HepG2 (cell line): ENCODE results near the gene ZBTB7B. TPM values are rescaled to one million over a fixed set of nuclear protein-coding genes. Genes with fewer than 3 reads are reported as not detected.

Experiments used
- CAMTA2 ChIP-seq: sonication (generic); formaldehyde crosslinking; IDR thresholded peaks from 2 replicates; pipeline ENCODE4 v1.4.0; 2020; ENCODE audit warnings: mild to moderate bottlenecking, missing genetic modification reagents, borderline replicate concordance
- CREB1 ChIP-seq, 2 experiments: fragments of 450-650 bp in 1 of 2; IDR thresholded peaks; 2 replicates each; pipeline ENCODE4 v1.6.1; 2016 to 2017; ENCODE audit warnings: control low read depth in 1 of 2, mild to moderate bottlenecking in 1 of 2, missing compliant biosample characterization in 1 of 2, missing genetic modification characterization in 1 of 2
- CSRNP2 ChIP-seq: sonication (generic); formaldehyde crosslinking; conservative IDR thresholded peaks from 2 replicates; pipeline ENCODE4 v1.8.0; 2022; ENCODE audit warnings: low read depth, missing genetic modification reagents
- EHMT2 ChIP-seq: fragments of 200-600 bp; sonication (generic); IDR thresholded peaks from 2 replicates; pipeline ENCODE4 v1.7.0; 2017; ENCODE audit warnings: antibody characterized with exemption, low read depth, low read length, borderline replicate concordance
- GATAD2A ChIP-seq: IDR thresholded peaks from 2 replicates; pipeline ENCODE4 v1.6.1; 2016
- HDAC1 ChIP-seq: sonication (generic); formaldehyde crosslinking; IDR thresholded peaks from 2 replicates; pipeline ENCODE4 v1.5.1; 2020; ENCODE audit warnings: mild to moderate bottlenecking, missing genetic modification reagents
- KLF6 ChIP-seq: IDR thresholded peaks from 2 replicates; pipeline ENCODE4 v1.8.0; 2016; ENCODE audit warnings: missing biosample characterization, missing genetic modification reagents
- MIER2 ChIP-seq: IDR thresholded peaks from 2 replicates; pipeline ENCODE4 v1.6.1; 2016; ENCODE audit warnings: missing biosample characterization, missing genetic modification reagents
- NFAT5 ChIP-seq: sonication (generic); formaldehyde crosslinking; IDR thresholded peaks from 2 replicates; pipeline ENCODE4 v1.4.0; 2020; ENCODE audit warnings: missing genetic modification reagents
- NONO ChIP-seq, 2 experiments: fragments of 450-650 bp in 1 of 2; sonication (generic) in 1 of 2; formaldehyde crosslinking in 1 of 2; IDR thresholded peaks in 1 of 2; conservative IDR thresholded peaks in 1 of 2; 2 replicates each; pipeline versions ENCODE4 v1.6.1 to v1.8.0; 2017 to 2022; ENCODE audit warnings: mild to moderate bottlenecking in 1 of 2, missing genetic modification reagents in 1 of 2, moderate library complexity in 1 of 2
- NR2F6 ChIP-seq, 2 experiments: IDR thresholded peaks; 2 replicates each; pipeline ENCODE4 v1.6.1; 2016; ENCODE audit warnings: antibody characterized with exemption in 1 of 2, mild to moderate bottlenecking in 1 of 2
- PCBP2 ChIP-seq: fragments of 200-400 bp; formaldehyde crosslinking; optimal IDR thresholded peaks from 2 replicates; pipeline ENCODE3; 2018; ENCODE audit warnings: low read length, low read depth; ENCODE audit not compliant: poor library complexity, severe bottlenecking
- POLR2A ChIP-seq, 2 experiments: IDR thresholded peaks; 2 replicates each; pipeline ENCODE4 v1.6.1; 2011; ENCODE audit warnings: low read depth in 2 of 2, low read length in 2 of 2, mild to moderate bottlenecking in 1 of 2, moderate library complexity in 1 of 2; ENCODE audit not compliant: insufficient read depth in 1 of 2
- RARA ChIP-seq: IDR thresholded peaks from 2 replicates; pipeline ENCODE4 v1.6.1; 2016; ENCODE audit warnings: missing genetic modification reagents, missing compliant biosample characterization
- RBFOX2 ChIP-seq: fragments of 200-400 bp; formaldehyde crosslinking; IDR thresholded peaks from 2 replicates; pipeline ENCODE4 v1.6.1; 2017; ENCODE audit warnings: low read depth, mild to moderate bottlenecking, low read length
- RBM39 ChIP-seq: fragments of 200-400 bp; formaldehyde crosslinking; IDR thresholded peaks from one replicate; pipeline ENCODE4 v1.6.1; 2018; ENCODE audit warnings: antibody characterized with exemption, mild to moderate bottlenecking, low read depth, low read length; ENCODE audit not compliant: poor library complexity, severe bottlenecking
- SOX5 ChIP-seq: IDR thresholded peaks from 2 replicates; pipeline ENCODE4 v1.6.1; 2016; ENCODE audit warnings: borderline replicate concordance
- ZBTB8A ChIP-seq: sonication (generic); formaldehyde crosslinking; IDR thresholded peaks from 2 replicates; pipeline ENCODE4 v1.4.0; 2020; ENCODE audit warnings: mild to moderate bottlenecking, low read depth, missing genetic modification reagents, borderline replicate concordance
- ZC3H13 ChIP-seq: sonication (generic); formaldehyde crosslinking; IDR thresholded peaks from 2 replicates; pipeline ENCODE4 v1.8.1; 2023; ENCODE audit warnings: mild to moderate bottlenecking, missing genetic modification reagents, moderate library complexity
- ZMAT5 ChIP-seq: sonication (generic); formaldehyde crosslinking; IDR thresholded peaks from 2 replicates; pipeline ENCODE4 v1.5.0; 2020; ENCODE audit warnings: mild to moderate bottlenecking, low read depth, missing genetic modification reagents, borderline replicate concordance
- ZNF563 ChIP-seq: sonication (generic); formaldehyde crosslinking; IDR thresholded peaks from 2 replicates; pipeline ENCODE4 v1.8.0; 2022; ENCODE audit warnings: mild to moderate bottlenecking, moderate library complexity, missing genetic modification reagents
- ZNF674 ChIP-seq: sonication (generic); formaldehyde crosslinking; IDR thresholded peaks from 2 replicates; pipeline ENCODE4 v1.5.0; 2020; ENCODE audit warnings: low read depth, mild to moderate bottlenecking, missing genetic modification reagents
- polyA plus RNA-seq, 8 experiments: library from polyadenylated mRNA; depleted of rRNA in 3 of 8; stranded (reverse) in 7 of 8; unstranded in 1 of 8; fragments of >200 nt; fragmentation: Illumina TruSeq in 4 of 8; extraction: Trizol in 4 of 8; gene quantifications; 2 replicates each; pipeline versions ENCODE4 v1.2.1 to v1.2.3, GENCODE V29; 2011 to 2016; ENCODE audit warnings: low read depth in 4 of 8, missing spikeins in 1 of 8, mixed read lengths in 1 of 8; ENCODE audit not compliant: insufficient read depth in 1 of 8
- total RNA-seq, 5 experiments: library from RNA; depleted of rRNA; stranded (reverse); fragments of >200 nt; fragmentation: Illumina TruSeq; extraction: Trizol; gene quantifications; 2 replicates each; pipeline ENCODE4 v1.2.3, GENCODE V29; 2016; ENCODE audit warnings: low read depth in 1 of 5

ZBTB7B gene
- total and polyA plus RNA-seq, 2 of the 13 experiments (the other 11 are each of a cell fraction or from before 2014, with no cell fraction given) = 15.5 to 17.5 TPM

- TF ChIP-seq KLF6 (CRISPR knock-in tag) = 0 out of 2 replicates have a peak, but pooled peaks have one; percentile 49
- TF ChIP-seq EHMT2 = no peak
- TF ChIP-seq RARA (CRISPR knock-in tag) = peak; percentile 28
- TF ChIP-seq POLR2A (IDR thresholded peaks at IDR 0.05; ENCODE audit: insufficient read depth in 1 of 2, low read depth in 2 of 2, low read length in 2 of 2) = peak; percentile 87 to 88
- no peak for TF ChIP-seq ZBTB8A (CRISPR knock-in tag)
- TF ChIP-seq RBFOX2 = peak; percentile 55; the same call in 1 of the 2 replicates
- no peak for TF ChIP-seq CAMTA2
- TF ChIP-seq ZC3H13 (CRISPR knock-in tag) = peak; percentile 38; the same call in 1 of the 2 replicates
- TF ChIP-seq SOX5 (CRISPR knock-in tag) = peak; percentile 46; the same call in 1 of the 2 replicates
- TF ChIP-seq ZMAT5 (CRISPR knock-in tag) = no peak
- TF ChIP-seq RBM39 = no peak
- TF ChIP-seq NR2F6 (IDR thresholded peaks at IDR 0.05) = no peak
- TF ChIP-seq NR2F6 (CRISPR knock-in tag; IDR thresholded peaks at IDR 0.05) = peak; percentile 58
- no peak for TF ChIP-seq ZNF674
- 0 out of 2 replicates have a peak, but pooled peaks have one; percentile 11 for TF ChIP-seq GATAD2A (CRISPR knock-in tag)
- TF ChIP-seq HDAC1 (CRISPR knock-in tag) = peak; percentile 39
- no peak for TF ChIP-seq NONO (IDR thresholded peaks at IDR 0.05)
- peak; percentile 14; the same call in 1 of the 2 replicates for TF ChIP-seq NONO (CRISPR knock-in tag; conservative IDR thresholded peaks at IDR 0.05)
- peak; percentile 64 for TF ChIP-seq CREB1 (IDR thresholded peaks at IDR 0.05)
- TF ChIP-seq CREB1 (CRISPR knock-in tag; IDR thresholded peaks at IDR 0.05) = no peak
- TF ChIP-seq ZNF563 (CRISPR knock-in tag) = peak; percentile 61
- TF ChIP-seq CSRNP2 = no peak
- TF ChIP-seq MIER2 (CRISPR knock-in tag) = no peak
- TF ChIP-seq PCBP2 = no peak
- TF ChIP-seq NFAT5 (CRISPR knock-in tag) = no peak
Measured at GRCh38 chr1:154973344-154974101, 29.1 kb upstream of the ZBTB7B start (continued).
